NCI-H128 (cell line): ENCODE data around the gene INPP5A.
"Not testable (repeated sequence)": the region's sequence is repeated elsewhere in the genome, so short reads cannot be mapped to it uniquely, and the experiment has no call there.

Experiments used
- DNase-seq: peaks from one replicate; lab custom pipeline; 2025; ENCODE audit not compliant: unreplicated experiment; lab: John Stamatoyannopoulos, UW

The INPP5A gene

DNA sequence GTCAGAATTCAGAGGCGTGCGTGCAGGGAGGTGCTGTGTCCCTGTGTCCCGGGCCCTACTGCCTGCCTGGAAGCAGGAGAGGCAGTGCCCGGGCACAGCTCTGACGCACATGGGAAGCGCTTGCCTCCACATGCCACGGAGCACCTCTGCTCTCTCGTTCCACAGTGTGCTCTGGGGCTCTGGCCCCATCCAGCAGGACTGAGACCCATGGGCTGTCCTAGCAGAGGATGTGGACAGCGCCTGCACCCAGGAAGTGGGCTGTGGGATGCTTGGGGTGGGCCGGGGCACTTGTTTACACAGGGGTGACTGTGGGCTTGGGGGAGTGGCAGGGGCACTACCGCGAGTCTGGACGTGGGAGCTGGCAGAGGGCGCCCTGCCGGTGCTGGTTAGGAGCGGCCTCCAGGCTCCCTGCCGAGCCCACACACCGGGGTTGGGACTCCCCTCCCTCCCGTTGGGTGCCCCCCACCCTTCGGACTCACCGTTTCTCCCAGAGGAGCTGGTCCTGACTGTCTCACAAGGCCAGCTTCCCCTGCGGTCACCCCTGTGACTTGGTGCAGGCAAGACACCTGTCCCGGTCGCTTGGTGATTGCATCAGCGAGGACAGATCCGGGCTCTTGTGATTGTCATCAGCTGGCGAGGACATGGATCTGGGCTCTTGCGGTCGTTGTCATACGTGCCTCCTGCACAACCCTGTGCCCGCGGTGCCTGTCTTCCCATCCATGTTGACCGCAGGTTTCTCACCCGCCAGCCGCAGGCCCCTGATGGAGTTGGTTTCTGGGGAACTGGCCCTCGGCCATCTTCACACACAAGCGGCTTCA is 165.2 kb downstream of the INPP5A start:
- DNase-seq = no peak

DNA sequence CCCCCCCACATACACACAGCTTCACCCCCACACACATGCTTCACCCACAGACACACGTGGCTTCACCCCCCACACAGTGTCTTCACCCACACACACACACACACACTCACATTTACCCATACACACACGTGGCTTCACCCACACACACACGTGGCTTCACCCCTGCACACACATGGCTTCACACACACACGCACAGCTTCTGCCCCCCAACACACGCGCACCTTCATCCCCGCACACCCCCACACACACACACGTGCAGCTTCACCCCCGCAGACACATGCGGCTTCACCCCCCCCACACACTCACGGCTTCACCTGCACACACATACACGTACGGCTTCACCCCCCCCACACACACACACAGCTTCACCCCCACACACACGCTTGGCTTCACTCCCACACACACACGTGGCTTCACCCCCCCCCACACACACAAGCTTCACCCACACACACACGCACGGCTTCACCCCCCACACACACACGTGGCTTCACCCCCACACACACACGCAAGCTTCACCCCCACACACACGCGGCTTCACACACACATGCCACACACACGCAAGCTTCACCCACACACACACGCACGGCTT is 165.9 kb downstream of the INPP5A start:
- no peak for DNase-seq

DNA sequence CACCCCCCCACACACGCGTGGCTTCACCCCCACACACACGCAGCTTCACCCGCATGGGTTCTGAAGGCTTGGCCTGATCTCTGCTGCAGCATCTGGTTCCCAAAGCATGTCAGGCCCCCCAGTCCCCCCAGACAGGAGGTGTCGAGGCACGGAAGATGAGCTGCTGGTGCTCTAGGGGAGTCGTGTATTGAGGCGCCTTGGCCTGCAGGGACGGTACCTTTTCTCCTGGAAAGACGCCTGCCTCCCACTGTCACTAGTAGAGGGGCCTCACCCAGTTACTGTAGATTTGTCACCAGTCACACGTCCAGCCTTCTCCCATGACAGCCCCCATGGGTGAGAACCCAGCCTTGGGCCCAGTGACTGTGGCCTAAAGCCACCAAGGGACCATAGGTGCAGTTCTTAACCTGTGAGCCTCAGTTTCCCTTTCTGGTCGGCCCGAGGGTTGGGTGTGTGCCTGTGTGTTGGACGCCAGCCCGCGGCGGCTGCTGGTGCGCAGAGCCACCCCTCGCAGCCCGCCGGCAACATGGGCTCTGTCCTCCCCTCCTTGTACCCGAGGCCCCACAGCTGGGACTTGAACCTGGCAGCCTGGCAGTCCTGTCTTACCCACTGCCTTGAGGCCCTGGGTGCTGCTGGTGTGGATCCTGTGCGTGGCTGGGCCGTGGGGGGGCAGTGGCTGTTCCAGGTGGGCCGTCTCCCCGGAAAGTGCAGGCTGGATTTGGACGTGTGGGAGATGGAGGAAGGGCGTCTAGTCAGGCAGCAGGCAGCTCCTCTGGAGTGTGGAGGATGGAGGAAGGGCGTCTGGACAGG is 166.6 kb downstream of the INPP5A start:
- DNase-seq = no peak

DNA sequence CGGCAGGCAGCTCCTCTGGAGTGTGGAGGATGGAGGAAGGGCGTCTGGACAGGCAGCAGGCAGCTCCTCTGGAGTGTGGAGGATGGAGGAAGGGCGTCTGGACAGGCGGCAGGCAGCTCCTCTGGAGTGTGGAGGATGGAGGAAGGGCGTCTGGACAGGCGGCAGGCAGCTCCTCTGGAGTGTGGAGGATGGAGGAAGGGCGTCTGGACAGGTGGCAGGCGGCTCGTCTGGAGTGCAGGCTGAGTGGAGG is 167.2 kb downstream of the INPP5A start:
- not testable (repeated sequence) for DNase-seq

DNA sequence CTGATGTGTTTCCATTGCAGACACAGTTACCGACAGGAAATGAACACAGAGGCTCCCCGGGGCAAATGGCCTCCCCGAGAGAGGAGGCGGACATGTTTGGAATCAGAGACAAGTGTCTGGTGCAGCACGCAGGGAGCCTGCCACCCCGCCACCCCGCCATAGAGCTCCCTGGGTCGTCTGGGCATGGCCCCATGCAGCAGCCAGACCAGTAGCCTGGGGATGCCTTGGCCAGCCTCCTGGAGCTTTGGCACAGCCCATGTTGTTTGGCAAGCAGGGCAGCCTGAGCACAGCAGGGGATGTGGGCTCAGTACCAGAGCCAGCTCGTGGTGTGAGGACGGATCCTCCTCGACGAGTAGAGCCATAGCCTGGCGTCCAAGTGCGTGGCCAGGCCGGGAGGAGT is 167.6 kb downstream of the INPP5A start:
- no peak for DNase-seq

DNA sequence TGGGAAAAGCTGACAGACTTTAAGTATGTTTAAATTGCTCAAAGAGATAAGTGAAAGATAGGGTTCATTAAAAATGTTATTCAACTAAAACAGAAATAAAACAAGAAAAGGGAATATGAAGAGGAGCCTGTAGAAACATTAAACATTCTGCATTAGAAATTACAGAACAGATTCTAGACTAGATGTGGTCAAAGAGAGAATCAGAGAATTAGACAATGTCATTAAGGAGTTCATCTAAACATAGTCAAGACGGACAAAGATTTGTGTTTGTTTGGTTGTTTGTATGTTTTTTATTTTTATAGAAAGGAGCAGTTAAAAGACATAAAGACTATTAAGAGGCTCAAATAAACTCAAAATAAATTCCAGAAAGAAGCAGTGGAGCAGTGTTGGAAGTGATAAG is 168.4 kb downstream of the INPP5A start:
- DNase-seq = no peak

DNA sequence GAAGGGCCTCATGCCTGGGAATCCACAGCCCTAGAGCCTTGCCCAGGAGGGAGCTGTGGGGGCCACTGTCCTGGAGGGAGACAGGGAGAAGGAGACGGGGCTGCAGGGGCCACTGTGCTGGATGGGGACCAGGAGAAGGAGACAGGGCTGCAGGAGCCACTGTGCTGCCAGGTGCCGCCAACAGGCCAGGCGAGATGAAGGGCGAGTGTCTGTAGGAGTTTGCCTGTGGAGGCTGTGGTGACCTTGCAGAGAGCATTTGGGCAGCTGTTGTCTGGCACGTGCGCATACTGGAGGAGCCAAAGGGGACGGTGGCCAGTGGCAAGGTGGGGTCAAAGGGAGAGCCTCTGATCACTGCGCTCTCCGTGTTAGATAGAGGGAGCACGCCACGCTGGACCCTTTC is 169.1 kb downstream of the INPP5A start:
- DNase-seq = no peak

DNA sequence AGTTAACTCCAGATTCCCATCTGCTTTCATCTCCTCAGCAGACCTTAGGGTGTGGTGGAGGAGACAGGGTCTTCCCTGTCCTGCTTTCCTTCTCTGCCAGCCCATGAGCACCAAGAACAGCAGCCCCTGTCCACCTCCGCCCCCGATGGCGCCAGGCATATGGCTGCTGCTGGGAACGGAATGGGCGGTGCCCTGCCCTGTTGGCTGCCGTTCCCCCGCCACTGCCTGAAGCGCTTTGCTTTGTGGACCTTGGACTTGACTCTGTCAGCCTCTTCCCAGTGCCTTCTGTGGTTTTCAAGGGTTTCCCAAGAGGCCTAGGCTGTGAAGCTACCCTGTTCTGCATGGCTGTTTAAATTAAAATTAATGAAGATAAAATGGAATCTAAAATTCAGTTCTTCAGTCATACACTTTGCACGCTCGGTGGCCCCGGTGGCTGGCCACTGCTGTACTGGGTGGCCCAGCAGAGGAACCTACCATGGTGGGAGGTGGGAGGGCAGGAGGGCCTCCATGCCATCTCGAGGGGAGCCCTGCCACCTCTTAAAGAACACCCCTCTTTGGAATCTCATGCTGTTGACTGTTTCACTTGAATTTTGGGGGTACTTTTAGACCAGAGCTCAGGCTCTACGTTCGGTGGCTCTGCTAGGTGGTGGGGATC is 169.7 kb downstream of the INPP5A start:
- no peak for DNase-seq

DNA sequence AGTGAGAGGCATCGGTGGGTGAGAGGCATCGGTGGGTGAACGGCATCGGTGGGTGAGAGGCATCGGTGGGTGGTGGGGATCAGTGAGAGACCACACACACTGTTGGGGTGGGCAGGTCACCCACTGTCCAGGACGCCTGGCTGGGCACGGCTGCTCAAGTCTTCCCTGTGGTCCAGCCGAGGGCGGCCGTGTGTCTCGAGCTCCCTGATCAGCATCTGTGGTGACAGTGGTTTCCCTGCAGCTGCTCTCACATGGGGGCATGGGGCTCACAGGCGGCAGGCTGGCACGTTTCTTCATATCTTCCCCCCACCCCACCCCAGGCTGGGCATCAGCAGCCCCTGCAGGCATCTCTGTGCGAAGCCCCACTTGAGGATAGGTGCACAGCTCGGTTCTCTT is 170.2 kb downstream of the INPP5A start:
- no peak for DNase-seq

DNA sequence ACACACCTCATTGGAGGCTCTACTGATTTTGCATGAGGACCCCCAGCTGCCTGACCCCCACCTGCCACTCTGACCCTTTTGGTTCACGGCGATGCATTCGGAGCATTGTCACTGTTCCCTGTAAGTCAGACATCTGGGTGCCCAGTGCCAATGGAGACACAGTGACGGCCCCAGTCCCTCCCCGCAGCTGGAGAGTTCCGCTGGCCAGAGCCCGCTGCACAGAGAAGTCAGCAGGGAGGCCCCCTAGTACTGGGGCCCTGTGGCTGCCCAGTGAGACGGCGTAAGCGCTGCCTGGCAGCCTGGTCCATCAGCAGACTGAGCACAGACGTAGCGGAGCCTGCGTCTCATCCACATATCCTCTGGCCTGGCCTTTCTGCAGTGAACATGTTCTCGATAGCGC is 170.9 kb downstream of the INPP5A start:
- DNase-seq = no peak

DNA sequence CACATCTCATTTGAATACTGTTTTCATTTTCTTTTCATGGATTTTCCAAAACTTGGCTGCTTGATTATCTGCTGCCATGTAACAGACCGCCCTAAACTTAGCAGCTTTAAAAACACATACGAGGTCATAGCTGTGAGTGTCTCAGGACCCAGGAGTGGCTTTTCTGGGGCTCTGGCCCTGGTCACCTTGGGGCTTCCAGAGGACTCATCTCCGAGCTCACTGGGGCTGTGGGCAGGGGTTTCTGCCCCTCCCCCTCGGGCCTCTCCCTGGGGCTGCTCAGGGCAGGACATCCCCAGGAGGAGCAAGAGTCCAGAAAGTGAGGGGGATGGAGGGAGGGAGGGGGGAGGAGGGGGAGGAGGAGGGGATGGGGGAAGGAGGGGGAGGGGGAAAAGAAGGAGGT is 171.3 kb downstream of the INPP5A start:
- DNase-seq = no peak

DNA sequence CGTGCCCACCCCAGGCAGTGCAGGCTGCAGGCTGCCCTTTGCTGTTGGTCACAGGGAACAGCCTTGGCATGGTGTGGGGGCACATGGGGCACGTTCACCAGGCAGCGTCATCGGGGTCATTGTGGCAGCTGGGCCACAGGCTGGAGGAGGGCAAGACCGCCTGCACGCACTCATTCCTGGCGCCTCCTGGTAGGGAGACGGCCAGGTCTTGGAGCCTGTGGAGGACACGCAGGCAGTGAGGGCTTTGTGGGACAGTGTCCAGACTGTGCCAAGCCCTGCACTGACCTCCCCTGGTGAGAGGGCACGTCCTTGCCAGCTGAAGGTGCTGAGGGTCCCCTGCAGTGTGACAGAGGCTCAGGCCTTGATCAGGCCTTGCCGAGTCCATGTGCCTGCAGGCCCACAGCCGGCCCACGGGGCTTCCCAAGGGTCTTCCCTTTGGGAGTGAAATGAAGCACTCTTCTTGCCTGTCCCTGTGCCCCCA is 171.9 kb downstream of the INPP5A start:
- DNase-seq = no peak

DNA sequence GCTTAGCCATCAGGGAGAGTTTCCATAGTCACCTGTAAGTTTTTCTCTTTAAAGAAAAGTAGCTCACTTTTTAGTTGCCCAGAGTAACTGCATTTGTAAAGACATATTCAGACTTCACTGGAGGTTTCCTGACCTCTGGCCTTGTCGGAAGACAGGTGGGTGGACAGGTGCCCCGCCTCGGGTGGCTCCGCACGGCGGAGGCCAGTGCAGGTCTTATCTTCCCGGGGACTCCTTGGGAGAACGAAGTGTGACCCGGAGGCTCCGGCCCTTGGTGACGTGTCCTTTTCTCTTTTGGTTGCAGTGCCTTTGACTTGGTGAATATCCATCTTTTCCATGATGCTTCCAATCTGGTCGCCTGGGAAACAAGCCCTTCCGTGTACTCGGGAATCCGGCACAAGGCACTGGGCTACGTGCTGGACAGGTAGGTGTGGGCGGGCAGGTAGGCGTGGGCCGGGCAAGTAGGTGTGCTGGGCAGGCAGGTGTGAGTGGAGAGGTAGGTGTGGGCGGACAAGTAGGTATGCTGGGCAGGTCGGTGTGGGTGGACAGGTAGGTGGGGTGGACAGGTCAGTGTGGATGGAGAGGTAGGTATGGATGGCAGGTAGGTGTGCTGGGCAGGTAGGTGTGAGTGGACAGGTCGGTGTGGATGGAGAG is 172.6 kb downstream of the INPP5A start:
- DNase-seq = no peak

DNA sequence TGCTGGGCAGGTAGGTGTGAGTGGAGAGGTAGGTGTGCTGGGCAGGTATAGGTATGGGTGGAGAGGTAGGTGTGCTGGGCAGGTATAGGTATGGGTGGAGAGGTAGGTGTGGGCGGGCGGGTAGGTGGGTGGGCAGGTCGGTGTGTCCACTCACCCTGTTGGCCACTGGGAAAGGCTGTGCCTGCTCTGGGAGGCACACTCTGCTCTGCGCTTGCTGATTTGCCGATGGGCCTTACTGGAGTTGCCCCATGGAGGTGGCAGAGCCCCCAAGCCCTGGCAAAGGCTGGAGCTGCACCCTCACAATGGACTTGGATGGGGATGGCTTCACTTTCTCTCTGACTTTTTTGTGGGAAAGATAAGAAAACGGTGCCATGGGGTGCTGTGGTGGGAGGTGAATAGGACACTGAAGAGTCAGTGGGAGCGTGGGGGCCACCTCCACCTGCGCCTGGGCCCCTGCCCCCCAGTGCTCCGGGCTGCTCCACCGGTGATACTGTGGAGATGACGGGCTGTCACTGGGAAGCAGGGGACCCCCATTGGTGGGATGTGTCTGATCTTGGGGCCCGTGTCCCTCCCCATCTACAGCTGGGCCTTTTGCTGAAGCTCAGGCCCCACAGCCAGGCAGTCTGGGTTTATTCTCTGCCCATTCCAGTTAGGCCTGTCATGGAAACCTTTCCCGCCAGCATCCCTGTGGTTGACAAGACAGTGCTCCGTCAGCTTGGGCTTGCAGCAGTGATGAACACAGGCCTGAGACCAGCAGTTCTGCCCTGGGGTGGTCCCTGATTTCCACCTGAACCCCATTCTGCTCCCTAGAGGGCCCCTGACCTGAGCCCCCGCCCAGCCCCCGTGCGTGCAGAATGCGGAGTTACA is 173.4 kb downstream of the INPP5A start:
- no peak for DNase-seq

DNA sequence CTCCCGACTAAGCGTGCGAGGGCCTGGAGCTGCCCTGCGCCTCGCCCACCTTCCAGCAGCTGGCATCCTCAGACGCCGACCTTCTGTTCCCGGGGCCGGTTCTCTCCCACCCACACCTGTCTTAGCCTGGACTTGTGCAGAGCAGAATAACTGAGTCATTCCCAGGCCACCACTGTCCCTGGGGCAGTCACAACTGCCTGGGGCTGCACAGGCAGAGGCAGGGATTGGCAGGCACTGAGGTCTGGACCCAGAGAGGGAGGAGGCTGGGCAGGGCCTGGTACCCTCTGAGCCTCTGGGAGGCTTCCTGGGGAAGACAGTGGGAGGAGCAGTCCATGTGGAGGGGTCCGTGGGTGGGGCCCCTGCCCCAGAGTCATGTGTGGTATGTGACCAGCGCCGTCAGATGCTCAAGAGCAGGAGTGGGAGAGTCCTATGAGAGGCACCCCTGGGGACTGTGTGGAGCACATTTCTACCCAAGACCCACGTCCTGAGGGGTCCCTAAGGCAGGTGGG is 174.1 kb downstream of the INPP5A start:
- DNase-seq = no peak

DNA sequence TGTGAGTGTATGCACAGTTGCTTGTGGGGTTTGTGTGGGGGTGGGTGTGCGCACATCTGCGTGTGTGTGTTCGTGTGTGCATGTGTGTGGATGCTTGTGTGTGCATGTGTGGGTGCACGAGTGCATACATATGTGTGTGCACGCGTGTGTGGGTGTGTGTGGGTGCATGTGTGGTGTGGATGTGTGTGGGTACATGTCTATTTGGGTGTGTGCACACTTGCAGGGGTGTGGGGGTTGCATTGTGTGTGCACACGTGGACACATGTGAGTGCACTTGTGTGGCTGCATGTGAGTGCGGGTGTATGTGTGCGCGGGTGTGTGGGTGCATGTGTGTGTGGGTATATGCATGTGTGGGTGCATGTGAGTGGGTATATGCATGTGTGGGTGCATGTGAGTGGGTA is 174.7 kb downstream of the INPP5A start:
- no peak for DNase-seq

DNA sequence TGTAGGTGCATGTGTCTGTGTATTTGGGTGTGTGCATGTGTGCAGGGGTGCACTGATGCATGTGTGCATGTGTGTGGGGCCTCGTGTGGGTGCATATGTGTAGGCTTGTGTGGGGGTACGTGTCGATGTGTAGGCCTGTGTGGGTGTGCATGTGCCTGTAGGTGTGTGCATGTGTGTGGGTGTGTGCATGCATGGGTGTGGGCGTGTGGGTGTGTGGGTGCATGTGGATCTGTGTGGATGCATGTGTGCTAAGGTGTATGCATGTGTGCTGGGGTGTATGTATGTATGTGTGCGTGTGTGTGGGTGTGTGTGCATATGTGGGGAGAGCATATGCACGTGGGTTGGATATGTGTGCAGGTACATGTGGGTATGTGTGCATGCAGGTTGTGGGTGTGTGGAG is 175.2 kb downstream of the INPP5A start:
- no peak for DNase-seq

DNA sequence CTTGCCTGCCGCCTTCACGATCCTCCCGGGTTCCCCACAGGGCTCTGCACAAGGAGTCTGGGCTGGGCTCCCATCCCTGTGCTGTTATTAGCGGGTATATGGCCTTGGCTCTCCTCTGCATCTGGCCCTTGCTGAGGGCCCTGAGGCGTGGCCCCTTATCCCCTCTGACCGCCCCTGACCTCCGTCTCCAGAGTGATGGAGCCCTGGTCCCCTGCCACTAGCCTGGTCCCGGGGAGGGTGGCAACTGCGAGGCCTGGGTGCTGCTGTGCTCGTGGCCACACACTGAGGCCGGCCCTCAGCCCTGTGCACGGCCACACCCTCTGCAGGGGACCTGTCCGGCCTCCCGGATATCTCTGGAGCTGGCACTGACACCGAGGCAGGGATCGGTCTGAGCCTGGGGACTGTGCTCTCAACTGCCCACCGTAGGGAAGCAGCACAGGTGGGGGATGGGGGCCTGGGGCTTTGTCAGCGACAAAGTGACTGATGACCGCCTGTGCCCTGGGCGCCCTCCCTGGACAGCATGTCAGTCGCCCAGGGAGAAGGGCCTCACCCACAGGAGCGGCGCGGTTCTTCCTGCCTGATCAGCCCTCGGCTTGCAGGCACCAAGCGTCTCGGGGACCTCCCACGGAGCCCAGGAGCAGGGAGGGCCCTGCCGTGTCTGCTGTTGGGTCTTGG is 176.0 kb downstream of the INPP5A start:
- DNase-seq = no peak
